Natural killer cell (primary cell): ENCODE data around the gene ITGA2. TPM values are rescaled to one million over a fixed set of nuclear protein-coding genes. Genes with fewer than 3 reads are reported as not detected.

Experiments used
- ATAC-seq, 3 donors: fragments of 150-1000 bp in 2 of 3; fragments of 200-7000 bp in 1 of 3; cut with Tn5 transposase; 1 replicate in 1 of 3; 2 replicates in 2 of 3; pipeline ENCODE4 v1.10.0; 2021; ENCODE audit warnings: mild to moderate bottlenecking in 2 of 3, moderate library complexity in 2 of 3
- DNase-seq, 2 donors: peaks; one replicate each; pipeline versions ENCODE4 v3.0.0 to v3.0.0-alpha.2; 2013 to 2021; ENCODE audit warnings: mixed read lengths in 1 of 2
- H3K27ac ChIP-seq: one replicate; pipeline ENCODE4 v1.5.1; 2013; ENCODE audit warnings: mild to moderate bottlenecking, low read length
- H3K27me3 ChIP-seq: one replicate; pipeline ENCODE4 v1.6.1; 2013; ENCODE audit warnings: low read length; ENCODE audit not compliant: control insufficient read depth, insufficient read depth
- H3K36me3 ChIP-seq: one replicate; pipeline ENCODE4 v1.6.1; 2013; ENCODE audit warnings: low read length; ENCODE audit not compliant: control insufficient read depth, insufficient read depth
- H3K4me1 ChIP-seq: one replicate; pipeline ENCODE4 v1.6.1; 2013; ENCODE audit warnings: low read length; ENCODE audit not compliant: control insufficient read depth, insufficient read depth
- H3K4me3 ChIP-seq: one replicate; pipeline ENCODE4 v1.5.1; 2013; ENCODE audit warnings: low read length
- H3K9me3 ChIP-seq: one replicate; pipeline ENCODE4 v1.6.1; 2013; ENCODE audit warnings: low read length; ENCODE audit not compliant: control insufficient read depth, insufficient read depth
- H3K27ac Mint-ChIP-seq, 2 donors: one replicate each; pipeline ENCODE4 v1.8.0; 2022; ENCODE audit warnings: mild to moderate bottlenecking in 2 of 2, mixed read lengths in 2 of 2, moderate library complexity in 1 of 2
- H3K27me3 Mint-ChIP-seq, 2 donors: one replicate each; pipeline ENCODE4 v1.8.0; 2022; ENCODE audit warnings: low read depth in 2 of 2, mixed read lengths in 2 of 2
- H3K36me3 Mint-ChIP-seq: one replicate; pipeline ENCODE4 v1.8.0; 2022; ENCODE audit warnings: mixed read lengths
- H3K4me1 Mint-ChIP-seq, 2 donors: one replicate each; pipeline ENCODE4 v1.8.0; 2022; ENCODE audit warnings: mixed read lengths in 2 of 2
- H3K4me3 Mint-ChIP-seq: one replicate; pipeline ENCODE4 v1.8.0; 2022; ENCODE audit warnings: mild to moderate bottlenecking, moderate library complexity, mixed read lengths
- H3K9me3 Mint-ChIP-seq, 2 donors: one replicate each; pipeline ENCODE4 v1.8.0; 2022; ENCODE audit warnings: mixed read lengths in 2 of 2
- CTCF ChIP-seq: fragments of 200-600 bp; IDR thresholded peaks from one replicate; pipeline ENCODE4 v1.8.0; 2022; ENCODE audit warnings: antibody characterized with exemption
- WGBS: methylation state at CpG from one replicate; pipeline ENCODE4 v1.1.7; 2013; ENCODE audit warnings: missing lambda C conversion rate; ENCODE audit not compliant: insufficient coverage; 5-methylcytosine and 5-hydroxymethylcytosine counted together
- intact Hi-C: fragments of 100-400 bp; cut with micrococcal nuclease; formaldehyde crosslinking; loops from one replicate; pipeline ENCODE4 v1.14.2; 2022
- total RNA-seq, 4 donors: library from RNA; stranded (reverse); fragments of 120-200 nt in 1 of 4; gene quantifications; one replicate each; pipeline versions ENCODE4 v1.2.3 to v1.2.4, GENCODE V29; 2013 to 2022

The ITGA2 gene
- total RNA-seq, 3 donors from 2014 or later (not counting 1 experiment from before 2014, with no cell fraction given), result 0.11 to 0.26 (median 0.20) TPM

GRCh38 chr5:53128481-53128880 lies 139.3 kb downstream of the ITGA2 start:
- no peaks in the 10 kb centered on the region for H3K4me1 Mint-ChIP-seq
- H3K27me3 Mint-ChIP-seq, result peaks cover 8 to 13% of the 10 kb centered on the region in 2 donors
- Histone ChIP-seq H3K27me3 (no peaks in the 10 kb centered on the region), H3K4me3 (no peak overlapping the region), H3K36me3 (no peaks in the 10 kb centered on the region), H3K4me1 (no peaks in the 10 kb centered on the region), H3K9me3 (no peaks in the 10 kb centered on the region), H3K27ac (no peak overlapping the region)
- no peaks in the 10 kb centered on the region for H3K36me3 Mint-ChIP-seq
- H3K27ac Mint-ChIP-seq, result no peak overlapping the region
- ATAC-seq (no peak), DNase-seq (no peak)
- 62% methylated on average over 1 of the region's 1 CpG for WGBS
- TF ChIP-seq CTCF, result no peak
- no peak overlapping the region for H3K4me3 Mint-ChIP-seq
- H3K9me3 Mint-ChIP-seq, result no peaks in the 10 kb centered on the region
- intact Hi-C loops, result no loop called here

GRCh38 chr5:53130266-53130665 lies 141.1 kb downstream of the ITGA2 start:
- intact Hi-C loops, result no loop called here
- Histone ChIP-seq H3K27me3 (no peaks in the 10 kb centered on the region), H3K9me3 (no peaks in the 10 kb centered on the region), H3K36me3 (no peaks in the 10 kb centered on the region), H3K27ac (no peak overlapping the region), H3K4me3 (no peak overlapping the region), H3K4me1 (no peaks in the 10 kb centered on the region)
- H3K36me3 Mint-ChIP-seq, result no peaks in the 10 kb centered on the region
- no peak for TF ChIP-seq CTCF
- ATAC-seq, result no peak
- H3K27me3 Mint-ChIP-seq, result peaks cover 9 to 13% of the 10 kb centered on the region in 2 donors
- no peak overlapping the region for H3K4me3 Mint-ChIP-seq
- H3K27ac Mint-ChIP-seq, result no peak overlapping the region
- whole genome bisulfite sequencing, result 67% methylated on average over 2 of the region's 2 CpGs
- DNase-seq, result no peak
- H3K9me3 Mint-ChIP-seq, result no peaks in the 10 kb centered on the region
- no peaks in the 10 kb centered on the region for H3K4me1 Mint-ChIP-seq

- Mint-ChIP-seq H3K27me3 (peaks cover 7 to 13% of the 10 kb centered on the region in 2 donors), H3K9me3 (no peaks in the 10 kb centered on the region), H3K4me1 (no peaks in the 10 kb centered on the region), H3K4me3 (no peak overlapping the region), H3K36me3 (no peaks in the 10 kb centered on the region), H3K27ac (no peak overlapping the region)
- Histone ChIP-seq H3K36me3 (no peaks in the 10 kb centered on the region), H3K27ac (no peak overlapping the region), H3K27me3 (no peaks in the 10 kb centered on the region), H3K4me3 (no peak overlapping the region), H3K4me1 (no peaks in the 10 kb centered on the region), H3K9me3 (no peaks in the 10 kb centered on the region)
- no peak for TF ChIP-seq CTCF
- ATAC-seq, result no peak
- 86% methylated on average over 1 of the region's 1 CpG for WGBS
- intact Hi-C loops, result no loop called here
- DNase-seq, result no peak
Measured at GRCh38 chr5:53133020-53133419, 143.9 kb downstream of the ITGA2 start.

Other genes starting within 250 kb of the ITGA2 start
- gene ITGA1, start 201.4 kb upstream of the ITGA2 start, total RNA-seq, result under 1 TPM; 0.45 to 0.82 (median 0.47) TPM
- 1 to 10 TPM; 2.6 to 3.9 (median 3.7) TPM for gene PELO, start 201.4 kb upstream of the ITGA2 start, total RNA-seq
- 10 to 100 TPM; 13.8 to 15.9 (median 14.7) TPM for gene MOCS2, start 120.4 kb downstream of the ITGA2 start, total RNA-seq